Astrocyte (in vitro differentiated cells and primary cell): ENCODE results near the gene SULT1A2.

ENCODE experiments used
- EZH2 ChIP-seq: IDR thresholded peaks from 2 replicates; pipeline ENCODE4 v1.6.1; 2012; ENCODE audit warnings: mild to moderate bottlenecking, low read length, inconsistent platforms; ENCODE audit not compliant: insufficient read depth
- TF ChIP-seq, protein P1 (sequence below): IDR thresholded peaks from 2 replicates; pipeline ENCODE4 v1.5.1; 2011; ENCODE audit warnings: low read depth, mild to moderate bottlenecking, inconsistent platforms, low read length, moderate library complexity; ENCODE audit not compliant: insufficient read depth

DNA sequence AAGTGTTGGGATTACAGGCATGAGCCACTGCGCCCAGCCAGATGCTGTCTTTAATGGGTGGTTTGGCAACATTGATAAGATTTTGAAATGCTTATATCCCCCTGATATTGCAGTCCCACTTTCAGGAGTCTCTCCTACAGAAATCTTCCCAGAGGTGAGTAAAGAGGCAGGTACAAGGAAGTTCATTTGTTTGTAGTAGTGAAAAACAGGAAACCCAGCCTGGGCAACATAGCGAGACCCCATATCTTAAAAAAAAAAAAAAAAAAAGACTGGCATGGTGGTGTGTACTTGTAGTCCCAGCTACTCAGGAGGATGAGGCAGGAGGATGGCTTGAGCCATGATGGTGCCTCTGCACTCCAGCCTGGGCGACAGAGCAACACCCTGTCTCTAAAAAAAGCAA, 51.9 kb downstream of the SULT1A2 start:
- TF ChIP-seq, protein P1, sequence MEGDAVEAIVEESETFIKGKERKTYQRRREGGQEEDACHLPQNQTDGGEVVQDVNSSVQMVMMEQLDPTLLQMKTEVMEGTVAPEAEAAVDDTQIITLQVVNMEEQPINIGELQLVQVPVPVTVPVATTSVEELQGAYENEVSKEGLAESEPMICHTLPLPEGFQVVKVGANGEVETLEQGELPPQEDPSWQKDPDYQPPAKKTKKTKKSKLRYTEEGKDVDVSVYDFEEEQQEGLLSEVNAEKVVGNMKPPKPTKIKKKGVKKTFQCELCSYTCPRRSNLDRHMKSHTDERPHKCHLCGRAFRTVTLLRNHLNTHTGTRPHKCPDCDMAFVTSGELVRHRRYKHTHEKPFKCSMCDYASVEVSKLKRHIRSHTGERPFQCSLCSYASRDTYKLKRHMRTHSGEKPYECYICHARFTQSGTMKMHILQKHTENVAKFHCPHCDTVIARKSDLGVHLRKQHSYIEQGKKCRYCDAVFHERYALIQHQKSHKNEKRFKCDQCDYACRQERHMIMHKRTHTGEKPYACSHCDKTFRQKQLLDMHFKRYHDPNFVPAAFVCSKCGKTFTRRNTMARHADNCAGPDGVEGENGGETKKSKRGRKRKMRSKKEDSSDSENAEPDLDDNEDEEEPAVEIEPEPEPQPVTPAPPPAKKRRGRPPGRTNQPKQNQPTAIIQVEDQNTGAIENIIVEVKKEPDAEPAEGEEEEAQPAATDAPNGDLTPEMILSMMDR = no peak
- TF ChIP-seq EZH2 = no peak
